Measurements from ENCODE around the gene GEMIN8.

DNA sequence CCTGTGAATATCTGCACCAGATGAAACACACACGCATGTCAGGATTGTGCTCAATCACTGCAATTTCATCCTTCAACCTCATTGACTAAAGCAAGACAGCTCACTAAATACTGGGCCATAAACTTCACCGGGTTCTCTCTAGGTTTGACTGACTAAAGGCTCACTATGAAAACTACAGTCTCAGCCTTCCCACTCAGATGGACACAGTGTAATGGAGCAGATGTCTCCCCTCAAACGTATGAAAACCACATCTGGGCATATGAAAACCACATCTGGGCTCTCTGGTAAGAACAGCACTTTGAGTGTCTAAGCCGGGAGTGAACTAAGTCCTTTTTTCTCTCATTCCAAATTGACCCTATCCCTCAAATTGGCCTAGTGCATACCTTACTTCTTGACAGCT, 15.2 kb downstream of the GEMIN8 start:
- no peak for TF ChIP-seq CTCF (IDR thresholded peaks at IDR 0.05; ENCODE audit: low read depth, low read length)
- no peak for TF ChIP-seq MYC (IDR thresholded peaks at IDR 0.05; ENCODE audit: low read depth, low read length)
- no peak for TF ChIP-seq POLR2A (IDR thresholded peaks at IDR 0.05; ENCODE audit: extremely low read depth, insufficient read length)
